GM18498 (cell line): Measurements from ENCODE around the gene NOL9.
"Not testable (repeated sequence)": the region's sequence is repeated elsewhere in the genome, so short reads cannot be mapped to it uniquely, and the experiment has no call there.

Experiments used
- ATAC-seq: cut with Tn5 transposase; IDR thresholded peaks from one replicate; pipeline ENCODE4 v1.9.1; 2021; ENCODE audit warnings: mild to moderate bottlenecking, moderate library complexity; ENCODE audit not compliant: unreplicated experiment

NOL9 gene

GRCh38 chr1:6554031-6554906 is at the start of gene NOL9:
TSS of gene NOL9 (minus strand) at chr1:6554513. CDS start at chr1:6554502, 11 bp downstream.
- peak; percentile 94 for ATAC-seq

DNA sequence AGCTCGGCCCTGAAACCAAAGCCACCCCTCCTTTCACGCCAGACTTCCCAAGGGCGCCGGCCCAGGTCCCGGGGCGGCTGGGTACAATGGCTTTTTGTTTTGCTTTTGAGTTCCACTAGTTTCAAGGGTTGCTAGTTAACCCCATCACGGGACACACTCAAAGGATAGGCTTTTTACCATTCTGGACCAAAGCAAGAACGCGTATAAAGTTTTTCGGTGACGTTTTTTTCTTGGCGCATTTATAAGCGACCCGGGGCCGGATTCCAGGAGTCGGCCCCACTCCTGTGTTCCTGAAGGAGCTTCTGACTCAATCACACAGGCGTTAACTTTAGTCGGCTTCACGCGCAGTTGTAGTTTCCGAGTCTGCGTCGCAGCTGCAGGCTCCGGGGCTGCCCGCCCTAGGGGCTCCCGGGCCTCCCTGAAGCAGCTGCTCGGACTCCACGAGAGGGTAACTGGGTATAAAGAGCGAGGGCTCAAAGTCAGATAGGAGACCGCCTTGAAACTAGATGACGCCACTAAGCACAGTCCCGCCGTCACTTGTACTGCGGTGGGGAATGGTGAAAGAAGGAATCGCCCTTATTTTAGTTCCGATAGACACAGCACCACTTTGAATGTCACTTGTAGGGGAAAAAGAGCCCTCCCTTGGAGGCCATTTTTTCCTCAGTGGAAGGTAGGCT is 49.1 kb upstream of the NOL9 start:
- ATAC-seq = peak; percentile 30

DNA sequence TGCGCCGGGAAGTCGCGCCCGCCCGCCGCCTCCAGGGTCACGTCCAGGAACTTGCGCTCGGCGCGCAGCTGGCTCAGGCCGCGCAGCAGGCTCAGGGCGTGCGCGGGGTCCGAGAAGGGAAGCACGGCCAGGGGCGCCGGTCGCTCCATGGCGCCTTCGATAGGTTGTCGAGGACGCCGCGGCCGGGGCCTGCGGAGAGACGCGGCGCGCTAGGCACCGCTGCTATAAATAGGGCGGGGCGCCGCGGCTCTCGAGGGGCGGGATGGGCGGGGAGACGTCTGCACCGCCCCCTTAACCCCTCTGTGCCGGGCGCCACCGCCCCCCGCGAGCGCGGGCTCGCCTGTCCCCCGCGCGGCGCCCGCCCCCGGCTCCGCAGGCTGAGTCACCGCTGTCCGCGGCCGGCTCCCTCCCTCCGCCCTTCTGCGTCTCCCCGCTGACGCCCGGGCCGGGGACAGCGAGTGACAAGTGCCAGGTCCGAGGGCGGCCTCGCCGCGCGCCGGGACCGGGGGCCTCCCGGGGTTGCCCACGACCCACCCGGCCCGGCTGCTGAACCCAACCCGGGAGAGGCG is 48.4 kb upstream of the NOL9 start, which contains the start of gene KLHL21:
KLHL21 (minus strand) TSS at position 201 of the 569 bp plus-strand sequence; CDS start at position 149, 52 bp downstream.
- ATAC-seq = peak; percentile 57

DNA sequence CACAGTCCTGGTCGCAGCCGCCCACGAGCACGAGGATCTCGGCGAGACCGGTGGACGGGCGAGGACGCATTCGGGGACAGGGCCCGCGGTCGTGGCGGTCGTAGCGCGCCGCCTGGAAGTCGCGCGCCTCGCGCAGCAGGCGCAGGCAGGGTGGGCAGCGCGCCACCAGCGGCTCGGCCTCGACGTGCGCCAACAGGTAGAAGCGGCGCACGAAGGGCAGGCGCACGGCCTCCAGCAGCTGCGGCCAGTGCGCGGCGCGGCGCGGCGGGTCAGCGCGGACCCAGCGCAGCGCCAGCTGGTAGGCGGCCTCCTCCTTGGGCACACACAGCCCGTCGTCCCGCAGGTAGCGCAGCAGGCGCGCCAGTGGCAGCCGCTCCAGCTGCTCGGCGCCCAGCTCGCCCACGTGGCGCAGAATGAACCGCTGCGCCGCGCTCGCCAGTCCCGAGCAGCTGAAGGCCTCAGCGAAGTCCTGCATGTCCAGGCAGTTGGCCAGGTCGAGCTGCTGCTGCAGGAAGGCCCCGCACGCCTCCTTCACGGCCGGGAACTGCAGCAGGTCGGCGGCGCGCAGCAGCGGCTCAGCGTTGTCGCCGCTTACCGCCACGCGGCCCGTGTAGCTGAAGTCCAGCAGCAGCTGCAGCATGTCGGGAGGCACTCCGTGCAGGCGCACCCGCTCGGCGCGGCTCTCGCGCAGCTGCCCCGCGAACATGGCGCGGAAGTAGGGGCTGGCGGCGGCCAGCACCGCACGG is 47.8 kb upstream of the NOL9 start:
- peak; percentile 13 for ATAC-seq

DNA sequence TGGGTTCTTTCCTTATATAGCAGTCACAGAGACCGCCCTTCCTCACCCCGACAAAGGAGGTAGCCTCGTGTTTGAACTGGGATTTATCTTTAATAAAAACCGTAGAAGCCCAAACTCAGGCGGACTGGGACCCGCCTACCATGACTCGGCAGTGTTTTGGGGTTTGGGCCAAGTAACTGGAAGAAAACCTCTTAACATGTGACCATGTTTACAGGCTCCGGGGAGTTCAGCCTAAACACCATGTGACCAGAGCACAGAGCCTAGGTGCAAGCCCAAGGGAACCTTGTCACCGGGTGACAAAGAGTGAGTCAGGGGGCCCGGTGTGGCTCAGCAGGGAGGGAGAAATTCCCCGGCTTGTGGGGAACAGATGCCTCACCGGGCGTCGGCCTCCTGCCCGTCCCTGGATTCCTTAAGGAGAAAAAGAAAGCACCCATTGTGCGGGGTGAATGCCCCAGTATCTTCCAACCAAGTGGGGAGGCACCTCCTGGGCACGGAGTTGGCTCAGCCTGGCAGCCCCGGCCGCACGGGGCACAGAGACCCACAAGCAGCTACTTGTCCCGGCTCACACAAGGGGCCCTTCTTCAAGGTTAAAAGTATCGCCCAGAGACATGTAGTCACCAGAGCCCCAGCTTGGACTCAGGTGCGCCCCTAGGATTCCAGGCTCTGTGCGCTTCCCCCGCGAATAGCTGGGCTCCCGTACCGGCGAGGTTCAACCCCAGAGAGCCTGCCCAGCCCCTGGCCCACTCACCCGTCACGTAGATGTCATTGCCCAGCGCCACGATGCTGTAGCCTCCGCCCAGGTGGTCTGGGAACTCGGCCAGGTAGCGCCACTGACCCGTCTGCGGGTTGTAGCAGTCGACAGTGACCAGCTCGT is 47.0 kb upstream of the NOL9 start:
- ATAC-seq = peak; percentile 39

DNA sequence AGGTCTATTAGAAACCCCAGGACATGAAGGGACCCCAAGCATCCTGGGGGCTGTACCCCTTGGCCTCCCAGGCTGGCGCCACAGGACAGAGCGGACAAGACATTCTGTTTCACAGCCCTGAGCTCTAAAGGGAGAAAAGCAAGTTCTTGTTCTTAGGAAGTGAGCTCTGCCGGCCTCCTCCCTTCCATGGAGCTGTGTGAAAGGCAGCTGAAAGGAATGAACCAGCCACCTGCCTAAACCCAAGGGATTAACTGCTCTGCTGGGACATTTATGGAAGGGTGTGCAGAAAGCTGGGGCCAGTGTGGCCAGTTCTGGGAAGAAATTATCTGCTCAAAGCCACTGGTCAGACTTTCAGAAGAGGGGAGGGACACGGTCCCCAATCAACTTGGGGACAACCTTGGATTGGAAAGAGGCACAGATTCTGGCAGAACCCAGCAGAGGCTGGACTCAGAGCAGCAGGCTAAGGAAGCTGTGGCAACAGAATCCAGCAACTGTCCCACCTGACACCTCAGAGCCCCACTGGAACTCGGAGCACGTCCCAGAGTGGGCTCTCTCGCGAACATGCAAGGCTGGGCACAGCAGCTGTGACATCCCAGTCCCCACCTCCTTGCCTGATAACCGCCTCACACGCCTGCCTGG is 46.2 kb upstream of the NOL9 start:
- ATAC-seq = no peak

DNA sequence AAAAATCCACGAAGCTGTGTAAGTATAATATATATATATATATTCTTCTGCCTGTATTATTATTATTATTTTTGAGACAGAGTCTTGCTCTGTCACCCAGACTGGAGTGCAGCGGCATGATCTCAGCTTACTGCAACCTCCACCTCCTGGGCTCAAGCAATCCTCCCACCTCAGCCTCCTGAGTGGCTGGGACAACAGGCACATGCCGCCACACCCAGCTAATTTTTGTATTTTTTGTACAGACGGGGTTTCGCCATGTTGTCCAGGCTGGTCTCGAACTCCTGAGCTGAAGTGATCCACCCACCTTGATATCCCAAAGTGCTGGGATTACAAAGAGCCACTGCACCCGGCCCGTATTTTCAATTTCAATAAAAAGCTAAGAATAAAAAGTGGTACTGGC is 45.7 kb upstream of the NOL9 start:
- not testable (repeated sequence) for ATAC-seq

DNA sequence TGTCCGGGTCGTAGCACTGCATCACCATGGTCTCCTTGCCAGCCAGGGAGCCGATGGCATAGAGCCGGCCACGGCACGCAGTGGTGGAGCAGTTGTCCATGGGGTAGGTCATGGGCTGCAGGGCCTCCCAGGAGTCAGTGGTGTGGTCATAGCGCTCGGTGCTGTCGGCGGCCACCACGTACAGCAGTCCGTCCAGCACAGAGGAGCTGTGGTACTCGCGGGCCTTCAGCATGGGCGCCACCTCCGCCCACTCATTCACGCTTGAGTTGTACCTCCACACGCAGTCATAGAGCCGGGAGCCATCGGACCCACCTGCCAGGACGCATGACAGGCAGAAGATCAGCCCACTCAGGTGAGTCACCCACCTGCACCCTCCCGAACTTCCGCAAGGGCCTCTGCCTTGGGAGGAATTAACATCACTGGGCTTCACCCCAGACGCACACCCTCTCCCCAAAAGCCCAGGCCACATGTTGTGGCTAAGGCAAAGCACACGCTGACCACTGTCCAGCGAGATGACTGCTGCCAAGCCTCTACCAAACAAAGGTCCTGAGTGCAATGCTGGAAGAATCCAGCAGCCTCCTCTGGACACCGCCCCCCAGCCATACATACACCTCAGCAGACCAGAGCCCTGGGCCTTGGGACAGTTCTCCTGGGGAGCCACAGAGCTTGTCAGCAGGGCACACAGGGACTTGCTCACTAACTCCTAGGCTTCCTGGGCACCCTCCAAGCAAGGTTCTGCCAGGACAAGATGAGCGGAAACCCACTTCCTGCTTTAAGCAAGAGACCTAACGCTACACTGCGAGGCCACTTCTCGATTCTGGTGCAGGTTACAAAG is 45.0 kb upstream of the NOL9 start:
- ATAC-seq = no peak

DNA sequence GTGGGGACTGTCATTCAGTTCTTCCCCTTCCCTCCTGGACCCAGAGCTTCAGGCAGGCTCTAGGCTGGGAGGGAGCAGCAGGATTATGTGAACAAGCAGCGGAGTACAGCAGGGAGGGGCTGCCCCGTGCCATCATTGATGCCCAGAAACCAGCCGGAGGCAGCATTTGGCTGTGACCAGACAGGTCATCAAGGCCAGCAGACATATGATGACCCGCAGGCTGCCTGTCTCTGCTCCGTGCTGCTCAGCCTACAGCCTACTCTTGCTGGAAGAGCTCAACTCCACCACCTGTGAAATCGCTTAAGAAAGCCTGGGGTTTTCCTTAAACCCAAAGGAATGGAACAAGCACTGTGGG is 43.4 kb upstream of the NOL9 start:
- ATAC-seq = no peak

- ATAC-seq = no peak
Observed at GRCh38 chr1:6596886-6597776, 42.8 kb upstream of the NOL9 start.

DNA sequence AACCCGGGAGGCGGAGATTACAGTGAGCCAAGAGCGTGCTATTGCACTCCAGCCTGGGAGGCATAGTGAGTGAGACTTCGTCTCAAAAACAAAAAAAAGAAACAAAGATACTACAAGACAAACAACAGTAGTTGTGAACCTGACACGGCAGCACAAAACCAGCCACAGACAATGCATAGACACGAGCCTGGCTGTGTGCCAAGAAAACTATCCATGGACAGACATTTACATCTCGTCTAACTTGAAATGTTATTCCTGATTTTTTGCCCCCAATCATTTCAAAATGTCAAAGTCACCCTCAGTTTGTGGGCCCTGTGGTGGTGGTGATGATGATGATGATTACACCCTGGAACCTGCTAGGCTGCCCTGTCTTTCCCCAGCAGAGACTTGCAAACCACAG is 42.0 kb upstream of the NOL9 start:
- no peak for ATAC-seq

DNA sequence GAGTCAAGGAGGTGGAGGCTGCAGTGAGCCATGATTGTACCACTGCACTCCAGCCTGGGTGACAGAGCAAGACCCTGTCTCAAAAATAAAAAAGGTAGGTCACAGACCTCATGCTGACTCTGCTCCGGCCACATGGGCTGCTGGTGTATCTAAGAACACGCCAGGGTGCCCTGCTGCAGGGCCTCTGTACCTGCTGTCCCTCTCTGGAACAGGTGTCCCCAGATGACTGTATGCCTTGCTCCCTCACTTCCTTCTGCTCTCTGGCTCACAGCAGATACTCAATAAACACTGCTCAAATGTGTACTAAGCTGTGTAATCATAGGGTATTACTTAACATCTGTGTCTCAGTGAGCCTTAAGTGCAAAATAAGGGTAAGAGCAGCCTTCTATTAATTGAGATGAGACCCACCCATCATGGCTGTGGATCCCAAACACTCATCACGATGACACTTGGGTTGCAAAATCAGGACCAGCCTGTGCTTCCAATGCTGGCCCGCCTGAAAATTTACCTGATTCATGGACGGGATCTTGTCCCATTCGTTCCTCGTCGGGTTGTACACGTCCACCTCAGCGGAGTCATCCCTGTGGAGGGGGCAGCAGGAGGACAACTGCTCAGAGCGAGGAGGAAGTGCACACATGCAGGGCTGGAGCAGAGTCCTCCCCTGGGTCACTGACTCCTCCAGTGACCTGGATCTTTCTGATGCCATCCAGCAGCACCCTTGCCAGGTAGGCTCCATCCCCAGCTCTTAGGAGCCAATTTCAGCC is 40.8 kb upstream of the NOL9 start:
- no peak for ATAC-seq

DNA sequence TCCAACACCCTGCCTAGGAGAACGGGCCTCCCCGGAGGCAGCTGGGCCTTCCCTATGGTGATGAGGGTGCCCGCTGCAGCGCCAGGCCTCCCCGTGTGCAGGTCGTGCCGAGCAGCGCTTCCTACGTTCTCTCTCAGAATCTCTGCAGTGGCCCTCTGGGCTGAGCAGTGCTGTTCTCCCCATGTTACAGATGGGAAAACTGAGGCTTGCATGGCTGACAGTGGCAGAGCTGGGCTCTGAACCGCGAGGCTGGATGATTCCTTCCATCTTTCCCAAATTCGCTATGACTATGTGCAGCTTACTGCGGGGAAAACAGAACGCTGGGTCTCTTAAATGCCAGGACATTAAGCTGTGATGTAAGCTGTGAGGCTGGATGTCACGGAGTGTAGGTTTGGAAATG is 39.5 kb upstream of the NOL9 start:
- ATAC-seq = no peak

DNA sequence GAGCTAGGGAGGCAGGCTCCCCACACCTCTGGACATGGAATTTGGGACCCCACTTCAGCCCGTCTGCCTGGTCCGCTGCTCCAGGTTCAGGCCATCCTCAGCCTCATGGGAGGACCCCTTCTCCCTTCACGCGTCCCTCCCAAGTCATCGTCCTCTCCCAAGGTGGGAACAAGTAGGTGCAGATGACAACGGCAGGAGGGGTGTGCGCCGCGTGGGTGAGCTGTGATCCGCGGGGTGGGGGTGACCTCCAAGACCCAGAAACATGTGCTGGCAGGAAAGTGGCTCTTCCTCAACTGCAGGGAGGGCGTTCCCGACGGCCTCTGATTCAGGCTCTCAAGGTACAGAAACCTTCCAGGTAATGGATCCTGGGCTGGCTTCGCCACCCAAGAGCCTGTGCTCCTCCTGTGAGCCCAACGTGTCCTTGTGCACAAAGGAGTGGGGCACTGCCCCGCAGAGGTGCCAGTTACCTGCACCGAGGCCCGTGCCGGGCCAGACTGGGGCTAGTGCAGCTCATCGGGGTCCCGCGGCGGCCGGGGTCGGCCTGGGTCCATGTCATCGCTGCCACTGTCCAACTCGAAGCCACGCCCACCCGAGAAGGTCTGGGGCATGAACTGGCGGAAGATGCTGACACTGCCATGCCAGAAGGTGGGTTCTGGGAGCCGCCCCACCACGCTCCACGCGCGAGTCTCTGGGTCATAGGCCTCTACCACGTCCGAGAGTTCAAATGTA is 38.7 kb upstream of the NOL9 start:
- ATAC-seq = no peak

DNA sequence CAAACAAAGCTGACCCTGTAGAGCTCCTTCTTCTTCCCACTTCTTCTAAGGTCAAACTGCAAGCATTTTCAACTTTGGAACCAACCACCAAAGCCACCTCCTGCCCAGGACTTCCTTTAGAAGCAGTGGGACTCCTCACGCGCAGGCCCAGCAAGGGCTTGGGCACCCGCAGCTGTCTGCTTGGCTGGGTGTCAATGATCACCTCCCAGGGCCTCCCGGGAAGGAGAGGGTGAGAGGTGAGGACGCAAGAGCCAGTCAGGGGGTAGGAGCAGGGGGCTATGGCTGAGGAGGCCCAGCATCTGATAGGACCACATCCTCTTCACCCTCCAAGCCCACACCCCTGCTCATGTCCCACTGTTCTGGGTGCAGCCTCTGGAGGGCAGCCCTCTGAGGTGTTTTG is 38.1 kb upstream of the NOL9 start:
- ATAC-seq = no peak

DNA sequence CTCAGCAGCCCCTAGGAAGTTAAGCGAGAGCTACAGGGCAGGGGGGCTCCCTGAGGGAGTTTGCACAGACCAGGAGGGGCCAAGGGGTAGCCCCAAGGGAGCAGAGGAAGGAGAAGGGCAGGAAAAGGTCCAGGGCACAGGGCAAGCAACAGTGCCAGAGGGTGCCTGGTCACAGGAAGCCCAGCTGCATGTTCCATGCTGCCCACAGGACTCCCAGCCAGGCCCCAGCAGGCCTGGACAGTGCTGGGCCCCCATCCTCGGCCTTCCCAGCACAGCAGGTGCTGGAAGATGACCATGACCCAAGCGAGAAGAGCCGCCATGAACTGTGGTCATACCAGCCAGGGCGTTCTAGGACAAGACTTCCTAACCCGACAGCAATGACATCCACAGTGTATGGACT is 37.3 kb upstream of the NOL9 start:
- no peak for ATAC-seq
